ENCODE data around the gene IRF7. TPM values are rescaled to one million over a fixed set of nuclear protein-coding genes. Genes with fewer than 3 reads are reported as not detected.
"Not testable (repeated sequence)": the region's sequence is repeated elsewhere in the genome, so short reads cannot be mapped to it uniquely, and the experiment has no call there.

The IRF7 gene
- 4.2 TPM for polyA plus RNA-seq (2013, experiment 1 of 2; ENCODE audit: insufficient read length)
- 3.6 TPM for polyA plus RNA-seq (2013, experiment 2 of 2; ENCODE audit: insufficient read length)

- DNase-seq, result peak; percentile 92
Observed at GRCh38 chr11:615504-616319, at the start of gene IRF7. Gene IRF7 (minus strand): TSS chr11:615950. CDS start chr11:615364, 586 bp downstream.

- DNase-seq, result no peak
Observed at GRCh38 chr11:665062-665703, 49.4 kb upstream of the IRF7 start.

- DNase-seq, result peak; percentile 56
Observed at GRCh38 chr11:662689-663274, 47.0 kb upstream of the IRF7 start.

- no peak for DNase-seq
Observed at GRCh38 chr11:660681-661444, 45.1 kb upstream of the IRF7 start.

- DNase-seq, result no peak
Observed at GRCh38 chr11:660281-660680, 44.5 kb upstream of the IRF7 start.

GRCh38 chr11:659532-660085 is 43.9 kb upstream of the IRF7 start:
- no peak for DNase-seq

GRCh38 chr11:657691-658126 is 42.0 kb upstream of the IRF7 start:
- DNase-seq, result no peak

- no peak for DNase-seq
Observed at GRCh38 chr11:656866-657265, 41.1 kb upstream of the IRF7 start.

- no peak for DNase-seq
Observed at GRCh38 chr11:656426-656825, 40.7 kb upstream of the IRF7 start.

GRCh38 chr11:655036-655726 is 39.4 kb upstream of the IRF7 start:
- DNase-seq, result no peak

GRCh38 chr11:654444-654843 is 38.7 kb upstream of the IRF7 start:
- not testable (repeated sequence) for DNase-seq

- DNase-seq, result no peak
Observed at GRCh38 chr11:653837-654236, 38.1 kb upstream of the IRF7 start.

GRCh38 chr11:653136-653535 is 37.4 kb upstream of the IRF7 start:
- not testable (repeated sequence) for DNase-seq

- peak; percentile 30 for DNase-seq
Observed at GRCh38 chr11:650482-650881, 34.7 kb upstream of the IRF7 start.

- not testable (repeated sequence) for DNase-seq
Observed at GRCh38 chr11:647672-648158, 32.0 kb upstream of the IRF7 start.

GRCh38 chr11:646214-646613 is 30.5 kb upstream of the IRF7 start:
- DNase-seq, result no peak

GRCh38 chr11:645536-645935 is 29.8 kb upstream of the IRF7 start:
- DNase-seq, result no peak

GRCh38 chr11:643849-644738 is 28.3 kb upstream of the IRF7 start:
- no peak for DNase-seq

GRCh38 chr11:643366-643765 is 27.6 kb upstream of the IRF7 start:
- DNase-seq, result no peak

GRCh38 chr11:641806-642370 is 26.1 kb upstream of the IRF7 start:
- DNase-seq, result no peak

Measured in fibroblast of skin of back (primary cell).